HL-60 (cell line): ENCODE data around the gene UTRN.

Experiments
- CTCF ChIP-seq: IDR thresholded peaks from one replicate; pipeline ENCODE4 v1.5.1; 2011; ENCODE audit warnings: low read length, control low read depth, inconsistent platforms; ENCODE audit not compliant: insufficient read depth
- GABPA ChIP-seq: IDR thresholded peaks from 2 replicates; pipeline ENCODE4 v1.6.1; 2012; ENCODE audit warnings: low read depth
- POLR2AphosphoS5 ChIP-seq: IDR thresholded peaks from 2 replicates; pipeline ENCODE4 v1.6.1; 2012; ENCODE audit warnings: low read depth
- REST ChIP-seq: IDR thresholded peaks from 2 replicates; pipeline ENCODE4 v1.6.1; 2012; ENCODE audit warnings: low read depth; ENCODE audit not compliant: insufficient replicate concordance

GRCh38 chr6:144320741-144321140 lies 35.6 kb downstream of the UTRN start:
- TF ChIP-seq CTCF (no peak), POLR2AphosphoS5 (no peak), REST (no peak), GABPA (no peak)
